ENCODE results near the gene TBRG4.

TBRG4 gene

DNA sequence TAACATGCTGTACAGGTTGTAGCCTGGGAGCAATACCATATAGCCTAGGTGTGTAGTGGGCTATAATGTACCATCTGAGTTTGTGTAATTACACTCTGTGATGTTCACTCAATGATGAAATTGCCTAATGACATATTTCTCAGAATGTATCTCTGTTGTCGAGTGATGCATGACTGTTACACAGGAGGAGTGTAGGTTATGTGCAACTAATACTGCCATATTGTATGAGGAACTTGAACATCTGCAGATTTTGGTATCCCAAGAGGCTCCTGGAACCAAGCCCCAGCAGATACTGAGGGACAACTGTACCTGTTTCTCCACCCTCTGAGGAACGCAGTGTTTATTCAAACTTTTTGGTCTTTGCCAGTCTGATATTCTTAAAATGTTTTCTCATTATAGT is 61.3 kb downstream of the TBRG4 start:
- no peak for DNase-seq
